T-cell (primary cell): ENCODE results near the gene ZNF722. TPM values are rescaled to one million over a fixed set of nuclear protein-coding genes. Genes with fewer than 3 reads are reported as not detected.
A peak's percentile ranks its signal among the peaks of the same experiment; 100 is the strongest.

Source experiments
- ATAC-seq, 4 experiments: fragments of 200-7000 bp in 3 of 4; fragments of 150-1000 bp in 1 of 4; cut with Tn5 transposase; replicated peaks in 1 of 4; 1 replicate in 3 of 4; 2 replicates in 1 of 4; pipeline ENCODE4 v1.10.0; 2021; ENCODE audit warnings: moderate library complexity in 3 of 4, mild to moderate bottlenecking in 2 of 4, moderate number of reproducible peaks in 1 of 4
- CTCF ChIA-PET, 2 donors: fragments of 300-600 bp; sonication (Branson Sonifier 250); formaldehyde crosslinking; loops; one replicate each; lab custom pipeline; 2022; ENCODE audit warnings: antibody characterized with exemption in 2 of 2; lab: Charles Lee
- POLR2A ChIA-PET, 2 donors: fragments of 300-600 bp; sonication (Branson Sonifier 250); formaldehyde crosslinking; loops; one replicate each; lab custom pipeline; 2022; ENCODE audit warnings: antibody characterized with exemption in 2 of 2; lab: Charles Lee
- DNase-seq, 35 experiments: peaks; one replicate each; pipeline versions ENCODE4 v3.0.0 to v3.0.0-alpha.2; 2013 to 2023
- H3K27ac ChIP-seq: one replicate; pipeline ENCODE4 v1.5.1; 2013; ENCODE audit warnings: low read length
- H3K27me3 ChIP-seq, 2 experiments: replicated peaks in 1 of 2; 1 replicate in 1 of 2; 2 replicates in 1 of 2; pipeline versions ENCODE4 v1.6.1 to v1.7.0; 2013; ENCODE audit warnings: low read length in 1 of 2, mixed read lengths in 1 of 2; ENCODE audit not compliant: control insufficient read depth in 2 of 2, insufficient read depth in 2 of 2; ENCODE audit errors: extremely low read depth in 1 of 2
- H3K36me3 ChIP-seq, 2 donors: 1 replicate in 1 of 2; 2 replicates in 1 of 2; pipeline versions ENCODE4 v1.6.1 to v1.7.0; 2013; ENCODE audit warnings: low read length in 1 of 2; ENCODE audit not compliant: control insufficient read depth in 2 of 2, insufficient read depth in 1 of 2; ENCODE audit errors: extremely low read depth in 1 of 2
- H3K4me1 ChIP-seq, 2 experiments: 1 replicate in 1 of 2; 2 replicates in 1 of 2; pipeline versions ENCODE4 v1.6.1 to v1.7.0; 2013; ENCODE audit warnings: low read length in 2 of 2, mixed read lengths in 1 of 2; ENCODE audit not compliant: insufficient read depth in 2 of 2, control insufficient read depth in 1 of 2; ENCODE audit errors: extremely low read depth in 1 of 2
- H3K4me3 ChIP-seq, 2 donors: 1 replicate in 1 of 2; 2 replicates in 1 of 2; pipeline versions ENCODE4 v1.5.1 to v1.7.0; 2013; ENCODE audit warnings: mild to moderate bottlenecking in 2 of 2, low read length in 1 of 2, moderate library complexity in 1 of 2; ENCODE audit not compliant: control insufficient read depth in 1 of 2; ENCODE audit errors: extremely low read depth in 1 of 2
- H3K9me3 ChIP-seq: 2 replicates; pipeline ENCODE4 v1.7.0; 2013
- H3K27ac Mint-ChIP-seq, 2 donors: one replicate each; pipeline ENCODE4 v1.8.0; 2020 to 2021; ENCODE audit warnings: mild to moderate bottlenecking in 2 of 2, mixed read lengths in 2 of 2
- H3K27me3 Mint-ChIP-seq, 2 donors: one replicate each; pipeline ENCODE4 v1.8.0; 2021 to 2022; ENCODE audit warnings: mixed read lengths in 2 of 2
- H3K36me3 Mint-ChIP-seq: one replicate; pipeline ENCODE4 v1.8.0; 2021; ENCODE audit warnings: mixed read lengths
- H3K4me1 Mint-ChIP-seq, 3 donors: one replicate each; pipeline ENCODE4 v1.8.0; 2020 to 2022; ENCODE audit warnings: mixed read lengths in 3 of 3, mild to moderate bottlenecking in 1 of 3
- H3K4me3 Mint-ChIP-seq, 3 donors: one replicate each; pipeline ENCODE4 v1.8.0; 2020 to 2022; ENCODE audit warnings: mild to moderate bottlenecking in 3 of 3, mixed read lengths in 3 of 3, moderate library complexity in 3 of 3
- H3K9me3 Mint-ChIP-seq, 3 donors: one replicate each; pipeline ENCODE4 v1.8.0; 2020 to 2022; ENCODE audit warnings: mixed read lengths in 3 of 3
- WGBS: methylation state at CpG from one replicate; pipeline ENCODE4 v1.1.5; 2013; ENCODE audit warnings: missing lambda C conversion rate; ENCODE audit not compliant: insufficient coverage; 5-methylcytosine and 5-hydroxymethylcytosine counted together
- total RNA-seq, 35 experiments: library from RNA in 6 of 35; stranded (reverse) in 6 of 35; fragments of 120-200 nt in 1 of 35; gene quantifications; one replicate each; pipeline versions ENCODE4 v1.2.1 to v1.2.4 and lab custom pipeline; 2013 to 2026

Gene ZNF722
- total RNA-seq, 5 donors from 2014 or later (not counting 1 experiment from before 2014, with no cell fraction given) = not detected

DNA sequence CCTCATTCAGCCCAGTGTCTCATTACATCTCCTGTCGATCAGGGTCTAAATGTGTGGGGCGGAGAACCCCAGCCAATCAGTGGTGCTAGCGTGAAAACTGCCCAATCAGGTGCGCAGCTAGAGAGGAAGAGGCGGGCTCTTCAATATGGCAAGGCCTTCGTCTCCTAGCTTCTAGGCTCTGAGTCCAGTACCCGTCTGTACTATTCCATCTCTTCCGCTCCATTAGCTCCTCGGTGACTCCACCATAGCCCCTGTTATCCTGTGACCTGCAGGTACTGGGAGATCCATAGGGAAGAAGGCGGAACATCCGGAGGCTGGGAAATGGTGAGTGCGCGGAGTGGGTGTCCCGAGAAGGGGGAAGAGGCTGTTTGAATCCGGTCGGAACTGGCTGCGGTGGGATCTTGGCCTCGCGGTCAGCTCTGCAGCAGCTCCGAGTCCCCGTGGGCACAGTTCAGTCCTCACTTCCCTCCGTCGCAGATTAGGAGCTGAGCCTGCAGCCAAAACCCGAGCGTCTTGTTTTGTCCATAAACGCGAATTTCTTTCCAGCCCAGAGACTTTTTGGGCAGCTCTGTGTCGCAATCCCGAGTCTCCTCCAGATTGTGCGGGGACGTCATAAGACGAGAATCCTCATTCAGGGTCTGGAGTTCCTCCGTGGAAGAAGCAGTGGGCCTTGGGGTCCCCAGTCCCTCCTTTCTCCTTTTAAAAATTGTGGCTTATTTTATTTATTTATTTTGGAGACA is 46.8 kb downstream of the ZNF722 start, which contains the start of gene ZNF727:
TSS of gene ZNF727 (plus strand) at position 134 of the 740 bp plus-strand sequence. CDS start at position 322, 188 bp downstream.
- H3K36me3 ChIP-seq = no peaks in the 10 kb centered on the region
- H3K27me3 ChIP-seq = peaks cover 0 to 6% of the 10 kb centered on the region in 2 experiments
- Mint-ChIP-seq H3K4me1 (peaks cover 0 to 3% (median 0%) of the 10 kb centered on the region in 3 donors), H3K4me3 (peak within 1 kb of the TSS; percentile 58 to 67 (median 62)), H3K27me3 (peaks cover 0 to 5% of the 10 kb centered on the region in 2 donors), H3K9me3 (peaks cover 13 to 36% (median 18%) of the 10 kb centered on the region in 3 donors), H3K36me3 (no peaks in the 10 kb centered on the region), H3K27ac (peak within 1 kb of the TSS in 1 of 2 donors; percentile 19)
- no peaks in the 10 kb centered on the region for H3K9me3 ChIP-seq
- 22% methylated on average over 26 of the region's 33 CpGs for WGBS
- no peak within 1 kb of the TSS for H3K27ac ChIP-seq
- H3K4me3 ChIP-seq = peak within 1 kb of the TSS in 1 of 2 donors; percentile 39
- POLR2A ChIA-PET = no interaction called here
- ATAC-seq (peak; percentile 43 to 89 (median 68)), DNase-seq (peak in 13 of 35 experiments; percentile 2 to 57 (median 15))
- peaks cover 0 to 3% of the 10 kb centered on the region in 2 experiments for H3K4me1 ChIP-seq
- CTCF ChIA-PET = interaction anchor here (0.6 to 1.0 kb wide), 2 partner anchors 32 to 145 kb away, joined by 3 to 4 read pairs; no protein-coding TSS in a partner anchor

DNA sequence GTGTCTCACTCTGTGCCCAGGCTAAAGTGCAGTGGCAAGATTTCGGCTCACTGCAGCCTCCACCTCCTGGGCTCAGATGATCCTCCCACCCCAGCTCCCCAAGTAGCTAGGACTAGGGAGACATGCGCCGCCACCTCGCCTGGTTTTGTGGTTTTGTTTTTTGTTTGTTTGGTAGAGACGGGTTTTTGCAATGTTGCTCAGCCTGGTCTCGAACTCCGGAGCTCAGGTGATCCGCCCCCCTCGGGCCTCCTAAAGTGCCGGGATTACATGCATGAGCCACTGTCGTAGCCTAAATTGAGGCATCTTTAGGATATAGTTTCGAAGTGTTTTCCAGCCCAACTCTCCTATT is 47.4 kb downstream of the ZNF722 start:
- ChIA-PET CTCF (interaction anchor here in 1 of 2 donors (0.6 kb wide), 1 partner anchor 31 kb away, joined by 4 read pairs; no protein-coding TSS in a partner anchor), POLR2A (no interaction called here)

More for the DNA sequence above, 47.4 kb downstream of the ZNF722 start:
- no peaks in the 10 kb centered on the region for H3K9me3 ChIP-seq
- Mint-ChIP-seq H3K27ac (no peak overlapping the region), H3K4me1 (peaks cover 0 to 3% (median 0%) of the 10 kb centered on the region in 3 donors), H3K9me3 (peaks cover 13 to 34% (median 18%) of the 10 kb centered on the region in 3 donors), H3K27me3 (peaks cover 0 to 5% of the 10 kb centered on the region in 2 donors), H3K36me3 (no peaks in the 10 kb centered on the region), H3K4me3 (peak overlapping the region; percentile 28 to 67 (median 29))
- H3K27ac ChIP-seq = no peak overlapping the region
- peaks cover 0 to 6% of the 10 kb centered on the region in 2 experiments for H3K27me3 ChIP-seq
- DNase-seq (no peak), ATAC-seq (no peak)
- peaks cover 0 to 3% of the 10 kb centered on the region in 2 experiments for H3K4me1 ChIP-seq
- peak overlapping the region in 1 of 2 donors; percentile 39 for H3K4me3 ChIP-seq
- WGBS = 24% methylated on average over 5 of the region's 12 CpGs
- no peaks in the 10 kb centered on the region for H3K36me3 ChIP-seq

Other genes starting within 250 kb of the ZNF722 start
- gene ZNF727, start 46.6 kb downstream of the ZNF722 start, total RNA-seq = 1 to 10 TPM in 1 of 5 donors, under 1 TPM in 3, not detected in 1; 0.20 to 2.3 (median 0.57) TPM
- gene ZNF735, start 208.4 kb downstream of the ZNF722 start, total RNA-seq = not detected
- gene ZNF679, start 229.6 kb downstream of the ZNF722 start, total RNA-seq = not detected